Measurements from ENCODE around the gene TPM2. TPM values are rescaled to one million over a fixed set of nuclear protein-coding genes. Genes with fewer than 3 reads are reported as not detected.

TPM2 gene
- total RNA-seq, 1 experiment from 2014 or later, result 207 TPM

DNA sequence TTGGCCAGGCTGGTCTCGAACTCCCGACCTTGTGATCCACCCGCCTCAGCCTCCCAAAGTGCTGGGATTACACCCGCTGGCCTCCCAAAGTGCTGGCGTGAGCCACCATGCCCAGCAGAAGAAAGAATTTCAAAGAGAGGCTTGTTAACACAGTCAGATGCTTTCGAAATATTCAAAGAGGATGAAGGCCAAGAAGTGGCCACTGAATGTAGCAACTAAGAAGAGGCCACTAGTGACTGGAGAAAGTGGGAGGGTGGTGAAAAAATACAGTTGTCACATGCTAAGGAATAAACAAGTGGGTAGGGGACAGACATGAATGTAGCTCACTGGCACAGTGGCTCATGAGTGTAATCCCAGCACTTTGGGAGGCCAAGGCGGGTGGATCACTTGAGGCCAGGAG lies 13.0 kb upstream of the TPM2 start:
- no TSS peak for BruUV-seq (replicated peaks)
- DNase-seq (ENCODE audit: unreplicated experiment), result no peak
- Mint-ChIP-seq H3K27me3 (ENCODE audit: insufficient read depth, unreplicated experiment) (no peaks in the 10 kb centered on the region), H3K4me3 (ENCODE audit: unreplicated experiment) (no peak overlapping the region), H3K4me1 (ENCODE audit: insufficient read depth, unreplicated experiment) (no peaks in the 10 kb centered on the region), H3K36me3 (ENCODE audit: insufficient read depth, unreplicated experiment) (peaks cover 32% of the 10 kb centered on the region), H3K9me3 (ENCODE audit: unreplicated experiment) (no peaks in the 10 kb centered on the region), H3K27ac (ENCODE audit: low read depth, unreplicated experiment) (no peak overlapping the region)
- POLR2A ChIA-PET, result no interaction called here
- intact Hi-C loops (cut with micrococcal nuclease), result no loop called here
- CTCF ChIA-PET, result interaction anchor here (0.7 kb wide), 1 partner anchor 27 kb away, joined by 3 read pairs; no protein-coding TSS in a partner anchor
- TF ChIP-seq, protein P1, sequence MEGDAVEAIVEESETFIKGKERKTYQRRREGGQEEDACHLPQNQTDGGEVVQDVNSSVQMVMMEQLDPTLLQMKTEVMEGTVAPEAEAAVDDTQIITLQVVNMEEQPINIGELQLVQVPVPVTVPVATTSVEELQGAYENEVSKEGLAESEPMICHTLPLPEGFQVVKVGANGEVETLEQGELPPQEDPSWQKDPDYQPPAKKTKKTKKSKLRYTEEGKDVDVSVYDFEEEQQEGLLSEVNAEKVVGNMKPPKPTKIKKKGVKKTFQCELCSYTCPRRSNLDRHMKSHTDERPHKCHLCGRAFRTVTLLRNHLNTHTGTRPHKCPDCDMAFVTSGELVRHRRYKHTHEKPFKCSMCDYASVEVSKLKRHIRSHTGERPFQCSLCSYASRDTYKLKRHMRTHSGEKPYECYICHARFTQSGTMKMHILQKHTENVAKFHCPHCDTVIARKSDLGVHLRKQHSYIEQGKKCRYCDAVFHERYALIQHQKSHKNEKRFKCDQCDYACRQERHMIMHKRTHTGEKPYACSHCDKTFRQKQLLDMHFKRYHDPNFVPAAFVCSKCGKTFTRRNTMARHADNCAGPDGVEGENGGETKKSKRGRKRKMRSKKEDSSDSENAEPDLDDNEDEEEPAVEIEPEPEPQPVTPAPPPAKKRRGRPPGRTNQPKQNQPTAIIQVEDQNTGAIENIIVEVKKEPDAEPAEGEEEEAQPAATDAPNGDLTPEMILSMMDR (IDR thresholded peaks at IDR 0.05; ENCODE audit: unreplicated experiment), result no peak

DNA sequence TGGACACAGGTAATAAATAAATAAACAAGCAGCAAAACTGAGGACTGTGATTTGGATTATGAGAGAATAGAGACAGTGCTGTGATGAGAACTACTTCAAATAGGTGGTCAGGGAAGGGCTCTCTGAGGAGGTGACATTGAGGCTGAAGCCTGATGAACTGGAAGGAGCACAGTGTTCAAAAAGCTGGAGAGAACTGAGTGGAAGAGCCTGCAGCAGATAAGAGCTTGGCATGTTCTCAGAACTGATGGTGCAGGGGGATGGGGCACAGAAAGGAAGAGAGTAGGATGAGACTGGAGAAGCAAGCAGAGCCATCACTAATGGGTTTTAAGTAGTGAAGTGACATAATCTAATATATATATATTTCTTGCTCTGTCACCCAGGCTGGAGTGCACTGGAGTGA lies 11.2 kb upstream of the TPM2 start:
- DNase-seq (ENCODE audit: unreplicated experiment), result no peak

DNA sequence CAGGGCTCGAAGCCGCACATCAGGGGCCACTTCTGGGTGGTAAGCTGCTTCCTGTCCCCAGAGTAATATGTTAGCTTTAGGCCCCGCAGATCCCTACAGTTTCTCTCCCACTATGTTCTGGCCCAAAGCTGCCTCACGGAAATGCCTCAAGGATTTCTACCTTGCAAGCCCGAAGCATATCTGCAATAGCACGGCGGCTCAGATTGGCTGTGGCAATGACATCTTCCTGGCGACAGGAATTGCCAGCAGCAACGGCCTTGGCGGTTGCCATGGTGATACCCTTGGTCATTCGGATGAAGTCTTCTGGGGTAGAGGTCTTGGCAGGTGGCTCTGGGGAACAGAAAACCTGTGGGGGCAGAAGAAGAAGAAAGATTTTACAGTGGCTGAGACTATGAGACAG lies 10.3 kb upstream of the TPM2 start:
- TF ChIP-seq, protein P1 (IDR thresholded peaks at IDR 0.05; ENCODE audit: unreplicated experiment), result no peak
- no TSS peak for BruUV-seq (replicated peaks)
- peaks cover 24% of the 10 kb centered on the region for H3K36me3 Mint-ChIP-seq (ENCODE audit: insufficient read depth, unreplicated experiment)
- H3K9me3 Mint-ChIP-seq (ENCODE audit: unreplicated experiment), result no peaks in the 10 kb centered on the region
- no peak overlapping the region for H3K27ac Mint-ChIP-seq (ENCODE audit: low read depth, unreplicated experiment)
- no peak overlapping the region for H3K4me3 Mint-ChIP-seq (ENCODE audit: unreplicated experiment)
- DNase-seq (ENCODE audit: unreplicated experiment), result no peak
- ChIA-PET POLR2A (interaction anchor here (1.3 to 1.5 kb wide), 2 partner anchors 8 to 22 kb away, joined by 3 to 5 read pairs; no protein-coding TSS in a partner anchor), CTCF (interaction anchor here (1.9 kb wide), 1 partner anchor 17 kb away, joined by 6 read pairs; no protein-coding TSS in a partner anchor)
- H3K27me3 Mint-ChIP-seq (ENCODE audit: insufficient read depth, unreplicated experiment), result no peaks in the 10 kb centered on the region
- no peaks in the 10 kb centered on the region for H3K4me1 Mint-ChIP-seq (ENCODE audit: insufficient read depth, unreplicated experiment)
- intact Hi-C loops (cut with micrococcal nuclease), result no loop called here

More for the DNA sequence above, 11.2 kb upstream of the TPM2 start:
- Mint-ChIP-seq H3K27ac (ENCODE audit: low read depth, unreplicated experiment) (no peak overlapping the region), H3K27me3 (ENCODE audit: insufficient read depth, unreplicated experiment) (no peaks in the 10 kb centered on the region), H3K36me3 (ENCODE audit: insufficient read depth, unreplicated experiment) (peaks cover 33% of the 10 kb centered on the region), H3K4me1 (ENCODE audit: insufficient read depth, unreplicated experiment) (no peaks in the 10 kb centered on the region), H3K9me3 (ENCODE audit: unreplicated experiment) (no peaks in the 10 kb centered on the region), H3K4me3 (ENCODE audit: unreplicated experiment) (no peak overlapping the region)
- intact Hi-C loops (cut with micrococcal nuclease), result no loop called here
- ChIA-PET POLR2A (interaction anchor here (1.1 to 1.5 kb wide), 3 partner anchors 9 to 35 kb away, joined by 3 to 5 read pairs (median 3); no protein-coding TSS in a partner anchor), CTCF (interaction anchor here (0.6 to 1.9 kb wide), 4 partner anchors 16 to 54 kb away, joined by 3 to 6 read pairs (median 4); no protein-coding TSS in a partner anchor)
- TF ChIP-seq, protein P1 (IDR thresholded peaks at IDR 0.05; ENCODE audit: unreplicated experiment), result no peak
- BruUV-seq (replicated peaks), result no TSS peak

DNA sequence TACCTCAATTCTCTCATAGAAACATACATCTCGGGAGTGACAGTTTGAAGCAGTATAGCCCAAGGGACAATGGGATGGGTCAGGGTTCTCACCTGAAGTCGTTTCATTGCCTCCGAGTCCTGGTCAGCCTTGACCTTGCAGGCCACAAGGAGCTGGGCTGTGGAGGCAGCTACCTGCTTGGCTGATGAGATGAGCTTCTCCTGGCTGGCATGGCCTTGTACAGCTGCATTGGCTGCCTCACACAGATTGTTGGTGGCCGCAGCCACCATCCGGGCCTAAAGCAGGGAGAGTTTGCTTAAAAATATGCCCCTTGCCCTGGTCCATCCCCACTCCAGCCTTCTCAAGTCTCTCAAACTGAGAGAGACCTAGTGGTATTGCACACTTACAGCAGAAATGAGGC lies 8.5 kb upstream of the TPM2 start:
- peaks cover 19% of the 10 kb centered on the region for H3K36me3 Mint-ChIP-seq (ENCODE audit: insufficient read depth, unreplicated experiment)
- CTCF ChIA-PET, result interaction anchor here (0.5 to 8.1 kb wide), 11 partner anchors 9 to 114 kb away, joined by 3 to 155 read pairs (median 5); partner anchors contain the start of genes CREB3, GBA2, RGP1 and SPAG8
- no peaks in the 10 kb centered on the region for H3K4me1 Mint-ChIP-seq (ENCODE audit: insufficient read depth, unreplicated experiment)
- no peak overlapping the region for H3K27ac Mint-ChIP-seq (ENCODE audit: low read depth, unreplicated experiment)
- no peak for DNase-seq (ENCODE audit: unreplicated experiment)
- H3K9me3 Mint-ChIP-seq (ENCODE audit: unreplicated experiment), result no peaks in the 10 kb centered on the region
- BruUV-seq (replicated peaks), result no TSS peak
- intact Hi-C loops (cut with micrococcal nuclease), result no loop called here
- TF ChIP-seq, protein P1 (IDR thresholded peaks at IDR 0.05; ENCODE audit: unreplicated experiment), result no peak
- no peaks in the 10 kb centered on the region for H3K27me3 Mint-ChIP-seq (ENCODE audit: insufficient read depth, unreplicated experiment)
- H3K4me3 Mint-ChIP-seq (ENCODE audit: unreplicated experiment), result no peak overlapping the region
- POLR2A ChIA-PET, result interaction anchor here (1.6 kb wide), 1 partner anchor 10 kb away, joined by 3 read pairs; no protein-coding TSS in a partner anchor
